HepG2 (cell line): ENCODE measurements around the gene ATRN. TPM values are rescaled to one million over a fixed set of nuclear protein-coding genes. Genes with fewer than 3 reads are reported as not detected.

Experiments used
- GZF1 ChIP-seq: sonication (generic); formaldehyde crosslinking; IDR thresholded peaks from 2 replicates; pipeline ENCODE4 v1.5.1; 2020; ENCODE audit warnings: mild to moderate bottlenecking, missing genetic modification reagents
- HIC2 ChIP-seq: sonication (generic); formaldehyde crosslinking; IDR thresholded peaks from 2 replicates; pipeline ENCODE4 v1.9.0; 2022; ENCODE audit warnings: low read depth, missing genetic modification reagents
- HNF1A ChIP-seq, 2 experiments: sonication (generic) in 1 of 2; formaldehyde crosslinking in 1 of 2; IDR thresholded peaks; 2 replicates each; pipeline versions ENCODE4 v1.4.0 to v1.6.1; 2016 to 2020; ENCODE audit warnings: borderline replicate concordance in 1 of 2, low read depth in 1 of 2, mild to moderate bottlenecking in 1 of 2, missing genetic modification reagents in 1 of 2
- NRL ChIP-seq: sonication (generic); formaldehyde crosslinking; IDR thresholded peaks from 2 replicates; pipeline ENCODE4 v1.5.0; 2020; ENCODE audit warnings: missing genetic modification reagents, mild to moderate bottlenecking, moderate library complexity, borderline replicate concordance
- ZBTB40 ChIP-seq, 2 experiments: fragments of 450-650 bp in 1 of 2; sonication (generic) in 1 of 2; formaldehyde crosslinking in 1 of 2; IDR thresholded peaks; 2 replicates each; pipeline versions ENCODE4 v1.6.1 to v1.8.0; 2016 to 2022; ENCODE audit warnings: antibody characterized with exemption in 1 of 2, mild to moderate bottlenecking in 1 of 2, missing genetic modification reagents in 1 of 2
- ZNF329 ChIP-seq: sonication (generic); formaldehyde crosslinking; IDR thresholded peaks from 2 replicates; pipeline ENCODE4 v1.9.0; 2021; ENCODE audit warnings: low read depth, mild to moderate bottlenecking, missing genetic modification reagents
- ZNF724P ChIP-seq: sonication (generic); formaldehyde crosslinking; IDR thresholded peaks from 2 replicates; pipeline ENCODE4 v1.8.0; 2022; ENCODE audit warnings: missing genetic modification reagents, borderline replicate concordance
- ZNF883 ChIP-seq: sonication (generic); formaldehyde crosslinking; IDR thresholded peaks from 2 replicates; pipeline ENCODE4 v1.5.1; 2020; ENCODE audit warnings: mild to moderate bottlenecking, missing genetic modification reagents; ENCODE audit errors: not compliant biosample characterization
- polyA plus RNA-seq, 8 experiments: library from polyadenylated mRNA; depleted of rRNA in 3 of 8; stranded (reverse) in 7 of 8; unstranded in 1 of 8; fragments of >200 nt; fragmentation: Illumina TruSeq in 4 of 8; extraction: Trizol in 4 of 8; gene quantifications; 2 replicates each; pipeline versions ENCODE4 v1.2.1 to v1.2.3, GENCODE V29; 2011 to 2016; ENCODE audit warnings: low read depth in 4 of 8, missing spikeins in 1 of 8, mixed read lengths in 1 of 8; ENCODE audit not compliant: insufficient read depth in 1 of 8
- total RNA-seq, 5 experiments: library from RNA; depleted of rRNA; stranded (reverse); fragments of >200 nt; fragmentation: Illumina TruSeq; extraction: Trizol; gene quantifications; 2 replicates each; pipeline ENCODE4 v1.2.3, GENCODE V29; 2016; ENCODE audit warnings: low read depth in 1 of 5

The ATRN gene
- total and polyA plus RNA-seq, 2 of the 13 experiments (the other 11 are each of a cell fraction or from before 2014, with no cell fraction given), result 44.2 to 81.1 TPM

GRCh38 chr20:3658019-3658715 is 187.3 kb downstream of the ATRN start (continued):
- TF ChIP-seq ZBTB40 (IDR thresholded peaks at IDR 0.05) (no peak), ZBTB40 (CRISPR knock-in tag; IDR thresholded peaks at IDR 0.05) (no peak), ZNF329 (CRISPR knock-in tag) (no peak), ZNF883 (CRISPR knock-in tag) (no peak), NRL (CRISPR knock-in tag) (0 out of 2 replicates have a peak, but pooled peaks have one; percentile 7), GZF1 (CRISPR knock-in tag) (no peak), HIC2 (CRISPR knock-in tag) (no peak), HNF1A (IDR thresholded peaks at IDR 0.05; ENCODE audit: low read depth) (no peak), HNF1A (CRISPR knock-in tag; IDR thresholded peaks at IDR 0.05; ENCODE audit: borderline replicate concordance) (no peak), ZNF724P (CRISPR knock-in tag) (no peak)
